Central memory CD8-positive, alpha-beta T cell (primary cell): ENCODE measurements around the gene NRXN2.

Experiments used
- ATAC-seq: fragments of 150-1000 bp; cut with Tn5 transposase; replicated peaks from 2 replicates; pipeline ENCODE4 v1.10.0; 2022; ENCODE audit warnings: mild to moderate bottlenecking, moderate FRiP score, moderate number of reproducible peaks; ENCODE audit not compliant: poor library complexity, severe bottlenecking; ENCODE audit errors: extremely low read depth
- DNase-seq, 2 donors: peaks; one replicate each; pipeline ENCODE4 v3.0.0; 2021; ENCODE audit warnings: low spot score in 2 of 2
- H3K27ac Mint-ChIP-seq: one replicate; pipeline ENCODE4 v1.8.0; 2022; ENCODE audit warnings: low read depth, mild to moderate bottlenecking, moderate library complexity, mixed read lengths
- H3K27me3 Mint-ChIP-seq: one replicate; pipeline ENCODE4 v1.8.0; 2022; ENCODE audit warnings: mixed read lengths
- H3K36me3 Mint-ChIP-seq: one replicate; pipeline ENCODE4 v1.8.0; 2022; ENCODE audit warnings: mild to moderate bottlenecking, moderate library complexity, mixed read lengths; ENCODE audit not compliant: insufficient read depth
- H3K4me1 Mint-ChIP-seq: one replicate; pipeline ENCODE4 v1.8.0; 2022; ENCODE audit warnings: mixed read lengths
- H3K4me3 Mint-ChIP-seq: one replicate; pipeline ENCODE4 v1.8.0; 2022; ENCODE audit warnings: mild to moderate bottlenecking, moderate library complexity, mixed read lengths
- H3K9me3 Mint-ChIP-seq: one replicate; pipeline ENCODE4 v1.8.0; 2022; ENCODE audit warnings: mixed read lengths

Gene NRXN2

DNA sequence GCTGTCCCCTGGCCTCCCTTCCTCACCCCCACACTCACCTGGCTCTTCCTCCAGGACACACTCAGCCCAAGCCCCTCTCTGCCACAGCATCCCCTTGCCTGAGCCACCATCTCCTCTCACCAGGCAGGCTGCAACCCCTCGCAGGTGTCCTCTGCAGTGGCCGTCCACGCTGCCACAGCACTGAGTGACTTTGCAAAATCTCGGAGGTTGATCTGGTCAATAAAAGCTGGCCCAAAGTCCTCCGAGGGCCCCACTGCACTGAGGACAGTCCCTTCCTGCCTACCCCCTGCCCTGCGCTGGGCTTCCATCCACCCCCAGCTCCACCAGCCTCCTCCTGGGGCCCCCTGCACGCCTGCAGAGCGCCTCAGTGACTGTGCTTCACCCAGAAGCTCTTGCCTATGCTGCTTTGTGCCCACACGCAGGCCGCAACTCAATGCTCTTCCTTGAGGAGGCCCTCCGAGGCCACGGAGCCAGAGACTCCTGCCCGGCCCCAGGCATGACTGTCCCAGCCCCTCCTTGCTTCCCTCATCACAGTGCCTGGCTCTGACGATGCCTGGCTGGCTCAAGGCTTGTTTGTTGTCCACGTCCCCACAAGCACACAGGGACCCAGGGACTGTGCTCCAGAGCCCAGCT is 162.7 kb downstream of the NRXN2 start:
- Mint-ChIP-seq H3K9me3 (no peaks in the 10 kb centered on the region), H3K4me1 (no peaks in the 10 kb centered on the region), H3K27ac (no peak overlapping the region), H3K4me3 (no peak overlapping the region), H3K27me3 (peaks cover 41% of the 10 kb centered on the region), H3K36me3 (peaks cover 2% of the 10 kb centered on the region)
- DNase-seq (no peak), ATAC-seq (no peak)

DNA sequence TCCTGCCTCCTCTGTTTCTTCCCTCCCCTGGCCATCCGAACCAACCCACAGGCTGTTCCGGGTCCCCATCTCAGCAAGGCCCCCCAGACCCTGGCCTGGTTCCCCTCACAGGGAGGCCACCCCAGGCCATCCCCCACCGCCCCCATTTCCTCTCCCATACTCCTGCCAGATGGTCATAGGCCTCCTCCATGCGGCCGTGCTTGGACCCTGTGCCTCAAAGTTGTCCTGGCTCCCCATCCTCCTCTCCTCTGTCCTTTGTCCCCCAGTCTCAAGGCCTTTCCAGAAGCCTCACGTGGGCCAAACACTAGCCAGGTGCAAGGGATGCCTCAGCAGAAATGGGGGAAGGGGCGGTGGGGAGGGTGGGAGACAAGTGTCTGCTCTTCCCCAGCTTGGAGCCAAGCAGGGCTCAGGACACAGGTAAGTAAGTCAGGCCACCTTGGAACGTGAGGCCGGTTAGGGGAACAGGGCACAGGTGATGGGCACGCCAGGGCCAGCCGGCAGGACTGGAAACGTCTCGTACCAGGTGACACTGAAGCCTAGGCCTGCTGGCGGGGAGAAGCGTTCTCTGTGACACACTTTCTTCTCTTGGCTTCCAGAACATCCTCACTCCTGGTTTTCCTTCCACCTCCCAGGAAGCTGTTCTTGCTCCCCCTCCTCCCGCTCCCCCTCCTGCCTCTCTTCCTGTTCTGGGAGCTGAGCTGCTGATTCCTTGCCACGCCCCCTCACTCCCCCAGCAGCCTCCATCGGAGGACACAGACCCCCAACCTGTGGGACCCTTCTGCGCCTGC is 163.5 kb downstream of the NRXN2 start:
- no peak for DNase-seq
- Mint-ChIP-seq H3K27me3 (peaks cover 41% of the 10 kb centered on the region), H3K9me3 (no peaks in the 10 kb centered on the region), H3K4me1 (no peaks in the 10 kb centered on the region), H3K36me3 (peaks cover 2% of the 10 kb centered on the region), H3K27ac (no peak overlapping the region), H3K4me3 (no peak overlapping the region)
- ATAC-seq = no peak

DNA sequence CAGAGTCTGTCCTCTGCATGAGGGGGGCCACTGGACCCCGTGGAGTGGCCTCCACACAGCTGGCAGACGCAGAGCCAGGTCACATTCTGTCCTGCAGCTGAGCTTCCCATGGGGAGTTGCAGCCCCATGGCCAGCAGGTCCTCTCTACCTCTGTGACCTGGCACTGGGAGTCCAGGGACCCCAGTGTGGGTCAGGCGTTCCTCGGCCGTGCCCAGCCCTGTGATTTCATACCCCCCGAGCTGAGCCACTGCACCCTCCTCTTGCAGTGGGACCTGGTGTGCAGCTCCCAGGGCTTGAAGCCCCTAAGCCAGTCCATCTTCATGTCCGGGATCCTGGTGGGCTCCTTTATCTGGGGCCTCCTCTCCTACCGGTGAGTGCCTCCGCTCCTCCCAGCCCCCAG is 164.1 kb downstream of the NRXN2 start:
- Mint-ChIP-seq H3K9me3 (no peaks in the 10 kb centered on the region), H3K4me3 (no peak overlapping the region), H3K27ac (no peak overlapping the region), H3K27me3 (peaks cover 41% of the 10 kb centered on the region), H3K36me3 (peaks cover 4% of the 10 kb centered on the region), H3K4me1 (no peaks in the 10 kb centered on the region)
- DNase-seq (no peak), ATAC-seq (no peak)

DNA sequence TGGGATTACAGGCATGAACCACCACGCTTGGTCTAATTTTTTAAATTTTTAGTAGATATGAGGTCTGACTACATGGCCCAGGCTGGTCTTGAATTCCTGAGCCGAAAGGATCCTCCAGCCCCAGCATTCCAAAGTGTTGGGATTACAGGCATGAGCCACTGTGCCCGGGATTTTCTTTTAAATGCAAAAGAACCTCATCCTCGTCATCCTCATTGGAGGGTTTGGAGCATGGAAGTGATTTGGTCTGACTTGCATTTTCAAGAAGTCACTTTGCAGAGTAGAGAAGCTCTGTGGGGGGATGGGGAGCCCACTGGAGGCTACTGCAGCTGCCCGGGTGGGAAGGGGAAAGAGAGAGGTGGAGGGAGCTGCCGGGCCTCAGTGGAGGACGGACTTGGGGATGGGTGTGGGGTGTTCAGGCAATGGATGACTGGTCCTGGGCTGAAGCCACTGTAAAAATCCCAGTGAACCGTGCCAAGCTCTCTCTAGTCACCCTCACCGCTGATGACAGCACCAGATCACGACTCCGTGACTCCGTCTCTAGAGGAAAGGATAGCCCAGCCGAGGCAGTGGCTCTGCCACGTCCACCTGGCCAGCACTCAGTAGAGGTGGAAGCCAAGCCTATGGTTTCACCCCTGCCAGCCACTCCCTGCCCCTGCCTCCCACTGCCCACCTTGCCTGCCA is 164.8 kb downstream of the NRXN2 start:
- Mint-ChIP-seq H3K36me3 (peaks cover 4% of the 10 kb centered on the region), H3K4me3 (no peak overlapping the region), H3K4me1 (no peaks in the 10 kb centered on the region), H3K27ac (no peak overlapping the region), H3K9me3 (no peaks in the 10 kb centered on the region), H3K27me3 (peaks cover 41% of the 10 kb centered on the region)
- no peak for DNase-seq
- ATAC-seq = no peak

DNA sequence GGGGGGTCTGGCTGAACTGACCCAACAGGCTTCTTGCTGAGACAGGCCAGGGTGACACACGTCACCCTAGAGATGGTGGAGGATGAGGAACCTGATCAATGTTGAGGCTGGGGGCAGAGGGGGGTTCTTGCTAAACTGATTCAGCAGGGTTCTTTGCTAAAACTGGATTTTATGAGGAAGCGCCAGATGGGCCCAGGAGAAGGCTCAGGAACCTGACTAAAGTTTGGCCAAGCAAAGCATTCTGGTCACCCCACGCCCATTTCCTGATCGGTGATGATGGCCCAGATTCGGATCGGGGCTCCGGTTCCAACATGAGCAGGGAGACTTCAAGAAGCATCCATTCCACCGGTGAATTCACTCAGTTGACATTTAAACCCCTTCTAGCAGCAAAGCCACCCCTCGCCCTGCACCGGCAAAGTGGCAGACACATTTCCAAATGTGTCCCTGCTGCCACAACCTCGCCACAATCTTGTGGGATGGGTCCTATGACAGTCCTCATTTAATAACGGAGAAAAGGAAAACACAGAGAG is 166.2 kb downstream of the NRXN2 start:
- ATAC-seq = no peak
- peaks cover 6% of the 10 kb centered on the region for H3K36me3 Mint-ChIP-seq
- DNase-seq = no peak
- H3K27ac Mint-ChIP-seq = no peak overlapping the region
- H3K27me3 Mint-ChIP-seq = peaks cover 41% of the 10 kb centered on the region
- H3K4me1 Mint-ChIP-seq = no peaks in the 10 kb centered on the region
- H3K4me3 Mint-ChIP-seq = no peak overlapping the region
- H3K9me3 Mint-ChIP-seq = no peaks in the 10 kb centered on the region
